Astrocyte (in vitro differentiated cells and primary cell): ENCODE data around the gene PRSS53.

ENCODE experiments used
- CTCF ChIP-seq: IDR thresholded peaks from 2 replicates; pipeline ENCODE4 v1.5.1; 2011; ENCODE audit warnings: low read depth, mild to moderate bottlenecking, inconsistent platforms, low read length, moderate library complexity; ENCODE audit not compliant: insufficient read depth
- EZH2 ChIP-seq: IDR thresholded peaks from 2 replicates; pipeline ENCODE4 v1.6.1; 2012; ENCODE audit warnings: mild to moderate bottlenecking, low read length, inconsistent platforms; ENCODE audit not compliant: insufficient read depth

- no peak for TF ChIP-seq CTCF
- no peak for TF ChIP-seq EZH2
Observed at GRCh38 chr16:31092330-31092729, 3.6 kb upstream of the PRSS53 start.
